BLaER1 (cell line): ENCODE data around the gene TEX9.
A peak's percentile ranks its signal among the peaks of the same experiment; 100 is the strongest.

Experiments used
- H3K27ac ChIP-seq: shearing (Covaris generic); formaldehyde crosslinking; 2 replicates; pipeline ENCODE4 v1.8.1; 2022
- H3K27me3 ChIP-seq: shearing (Covaris generic); formaldehyde crosslinking; 2 replicates; pipeline ENCODE4 v1.8.1; 2022
- H3K36me3 ChIP-seq: shearing (Covaris generic); formaldehyde crosslinking; 2 replicates; pipeline ENCODE4 v1.8.1; 2022
- H3K4me1 ChIP-seq: shearing (Covaris generic); formaldehyde crosslinking; 2 replicates; pipeline ENCODE4 v1.8.1; 2022
- H3K4me2 ChIP-seq: shearing (Covaris generic); formaldehyde crosslinking; 2 replicates; pipeline ENCODE4 v1.8.1; 2022
- H3K4me3 ChIP-seq: shearing (Covaris generic); formaldehyde crosslinking; 2 replicates; pipeline ENCODE4 v1.8.1; 2022
- H3K9ac ChIP-seq: shearing (Covaris generic); formaldehyde crosslinking; 2 replicates; pipeline ENCODE4 v1.8.1; 2022
- H3K9me3 ChIP-seq: shearing (Covaris generic); formaldehyde crosslinking; 2 replicates; pipeline ENCODE4 v1.8.1; 2022
- H4K20me1 ChIP-seq: shearing (Covaris generic); formaldehyde crosslinking; 2 replicates; pipeline ENCODE4 v1.8.1; 2022
- Cebpa-rat ChIP-seq: shearing (Covaris generic); IDR thresholded peaks from 2 replicates; pipeline ENCODE4 v1.8.1; 2022

TEX9 gene

GRCh38 chr15:56467616-56468015 lies 102.4 kb downstream of the TEX9 start:
- no peak overlapping the region for H3K27ac ChIP-seq
- no peak overlapping the region for H3K9ac ChIP-seq
- H3K36me3 ChIP-seq = no peaks in the 10 kb centered on the region
- H3K9me3 ChIP-seq = no peaks in the 10 kb centered on the region
- no peaks in the 10 kb centered on the region for H3K27me3 ChIP-seq
- no peaks in the 10 kb centered on the region for H4K20me1 ChIP-seq
- H3K4me3 ChIP-seq = no peak overlapping the region
- H3K4me1 ChIP-seq = peaks cover 18% of the 10 kb centered on the region
- H3K4me2 ChIP-seq = no peak overlapping the region; the same call in 1 of the 2 replicates
- no peak for TF ChIP-seq Cebpa-rat

- no peaks in the 10 kb centered on the region for H4K20me1 ChIP-seq
- no peaks in the 10 kb centered on the region for H3K9me3 ChIP-seq
- no peak overlapping the region for H3K27ac ChIP-seq
- H3K4me2 ChIP-seq = peak overlapping the region; percentile 63
- peaks cover 18% of the 10 kb centered on the region for H3K4me1 ChIP-seq
- no peak for TF ChIP-seq Cebpa-rat
- H3K36me3 ChIP-seq = no peaks in the 10 kb centered on the region
- H3K4me3 ChIP-seq = peak overlapping the region; percentile 45; the same call in 1 of the 2 replicates
- H3K9ac ChIP-seq = no peak overlapping the region
- H3K27me3 ChIP-seq = no peaks in the 10 kb centered on the region
Observed at GRCh38 chr15:56468401-56468800, 103.2 kb downstream of the TEX9 start.

- H3K4me2 ChIP-seq = no peak overlapping the region
- no peaks in the 10 kb centered on the region for H4K20me1 ChIP-seq
- H3K4me1 ChIP-seq = peaks cover 12% of the 10 kb centered on the region
- no peak overlapping the region for H3K4me3 ChIP-seq
- TF ChIP-seq Cebpa-rat = no peak
- no peak overlapping the region for H3K27ac ChIP-seq
- H3K36me3 ChIP-seq = no peaks in the 10 kb centered on the region
- H3K9me3 ChIP-seq = no peaks in the 10 kb centered on the region
- H3K27me3 ChIP-seq = no peaks in the 10 kb centered on the region
- H3K9ac ChIP-seq = no peak overlapping the region
Observed at GRCh38 chr15:56469483-56469882, 104.3 kb downstream of the TEX9 start.

- H3K9ac ChIP-seq = no peak overlapping the region
- H3K27ac ChIP-seq = no peak overlapping the region
- no peaks in the 10 kb centered on the region for H3K27me3 ChIP-seq
- H3K9me3 ChIP-seq = no peaks in the 10 kb centered on the region
- H3K4me3 ChIP-seq = no peak overlapping the region
- H3K4me2 ChIP-seq = no peak overlapping the region
- no peaks in the 10 kb centered on the region for H3K36me3 ChIP-seq
- 0 out of 2 replicates have a peak, but pooled peaks cover 9% of the 10 kb centered on the region for H3K4me1 ChIP-seq
- TF ChIP-seq Cebpa-rat = no peak
- no peaks in the 10 kb centered on the region for H4K20me1 ChIP-seq
Observed at GRCh38 chr15:56471440-56472069, 106.3 kb downstream of the TEX9 start.

GRCh38 chr15:56472278-56472677 lies 107.1 kb downstream of the TEX9 start:
- Histone ChIP-seq H3K9me3 (no peaks in the 10 kb centered on the region), H3K4me3 (no peak overlapping the region), H3K27ac (no peak overlapping the region), H3K4me2 (no peak overlapping the region), H4K20me1 (no peaks in the 10 kb centered on the region), H3K4me1 (0 out of 2 replicates have a peak, but pooled peaks cover 9% of the 10 kb centered on the region), H3K9ac (no peak overlapping the region), H3K27me3 (no peaks in the 10 kb centered on the region), H3K36me3 (no peaks in the 10 kb centered on the region)
- no peak for TF ChIP-seq Cebpa-rat

- no peaks in the 10 kb centered on the region for H3K36me3 ChIP-seq
- H3K4me2 ChIP-seq = no peak overlapping the region
- no peaks in the 10 kb centered on the region for H4K20me1 ChIP-seq
- no peak overlapping the region for H3K4me3 ChIP-seq
- H3K9me3 ChIP-seq = peaks cover 2% of the 10 kb centered on the region
- H3K9ac ChIP-seq = no peak overlapping the region
- no peak overlapping the region for H3K27ac ChIP-seq
- 0 out of 2 replicates have a peak, but pooled peaks cover 8% of the 10 kb centered on the region for H3K4me1 ChIP-seq
- H3K27me3 ChIP-seq = no peaks in the 10 kb centered on the region
- TF ChIP-seq Cebpa-rat = no peak
Observed at GRCh38 chr15:56473017-56473416, 107.8 kb downstream of the TEX9 start.

GRCh38 chr15:56475351-56475750 lies 110.1 kb downstream of the TEX9 start:
- Histone ChIP-seq H3K36me3 (no peaks in the 10 kb centered on the region), H3K4me2 (no peak overlapping the region), H3K4me3 (no peak overlapping the region), H3K9ac (no peak overlapping the region), H3K27ac (no peak overlapping the region), H4K20me1 (no peaks in the 10 kb centered on the region), H3K27me3 (no peaks in the 10 kb centered on the region), H3K4me1 (no peaks in the 10 kb centered on the region), H3K9me3 (peaks cover 17% of the 10 kb centered on the region)
- TF ChIP-seq Cebpa-rat = no peak
